Skeletal muscle satellite cell (primary cell): ENCODE measurements around the gene STK32C.

Experiments
- H3K27me3 ChIP-seq: 2 replicates; pipeline ENCODE4 v1.7.0; 2013; ENCODE audit warnings: low read length; ENCODE audit not compliant: control insufficient read depth, insufficient read depth
- H3K36me3 ChIP-seq: 2 replicates; pipeline ENCODE4 v1.7.0; 2013; ENCODE audit warnings: mild to moderate bottlenecking, control low read depth, low read length; ENCODE audit not compliant: insufficient read depth
- H3K4me1 ChIP-seq: 2 replicates; pipeline ENCODE4 v1.7.0; 2013; ENCODE audit warnings: low read length; ENCODE audit not compliant: control insufficient read depth, insufficient read depth
- H3K4me2 ChIP-seq: 2 replicates; pipeline ENCODE4 v1.7.0; 2013; ENCODE audit warnings: mild to moderate bottlenecking, low read length
- H3K4me3 ChIP-seq: 2 replicates; pipeline ENCODE4 v1.7.0; 2013; ENCODE audit warnings: low read length
- H3K9ac ChIP-seq: 2 replicates; pipeline ENCODE4 v1.7.0; 2013; ENCODE audit warnings: mild to moderate bottlenecking, low read depth, low read length, moderate library complexity
- H3K9me3 ChIP-seq: replicated peaks from 2 replicates; pipeline ENCODE4 v1.7.0; 2013; ENCODE audit warnings: mild to moderate bottlenecking, control low read depth, low read length

STK32C gene

GRCh38 chr10:132236161-132236560 lies 71.6 kb downstream of the STK32C start:
- Histone ChIP-seq H3K36me3 (no peaks in the 10 kb centered on the region), H3K4me1 (peaks cover 3% of the 10 kb centered on the region), H3K4me3 (no peak overlapping the region), H3K9me3 (no peaks in the 10 kb centered on the region), H3K27me3 (peaks cover 5% of the 10 kb centered on the region), H3K4me2 (no peak overlapping the region), H3K9ac (no peak overlapping the region)

GRCh38 chr10:132234860-132235259 lies 72.9 kb downstream of the STK32C start:
- Histone ChIP-seq H3K4me2 (no peak overlapping the region), H3K27me3 (no peaks in the 10 kb centered on the region), H3K9ac (no peak overlapping the region), H3K4me3 (no peak overlapping the region), H3K9me3 (no peaks in the 10 kb centered on the region), H3K36me3 (no peaks in the 10 kb centered on the region), H3K4me1 (peaks cover 9% of the 10 kb centered on the region)

- Histone ChIP-seq H3K36me3 (no peaks in the 10 kb centered on the region), H3K4me3 (no peak overlapping the region), H3K9ac (no peak overlapping the region), H3K4me1 (peaks cover 13% of the 10 kb centered on the region), H3K27me3 (no peaks in the 10 kb centered on the region), H3K9me3 (no peaks in the 10 kb centered on the region), H3K4me2 (no peak overlapping the region)
Measured at GRCh38 chr10:132233501-132234085, 74.2 kb downstream of the STK32C start.

- Histone ChIP-seq H3K4me1 (peaks cover 13% of the 10 kb centered on the region), H3K9me3 (no peaks in the 10 kb centered on the region), H3K9ac (no peak overlapping the region), H3K4me3 (no peak overlapping the region), H3K27me3 (no peaks in the 10 kb centered on the region), H3K4me2 (no peak overlapping the region), H3K36me3 (no peaks in the 10 kb centered on the region)
Measured at GRCh38 chr10:132232981-132233380, 74.8 kb downstream of the STK32C start.

- H3K4me3 ChIP-seq: no peak overlapping the region
Measured at GRCh38 chr10:132232023-132232951, 75.5 kb downstream of the STK32C start.

GRCh38 chr10:132231656-132232022 lies 76.1 kb downstream of the STK32C start:
- Histone ChIP-seq H3K4me3 (no peak overlapping the region), H3K9ac (no peak overlapping the region), H3K4me1 (peaks cover 13% of the 10 kb centered on the region)

More at GRCh38 chr10:132232023-132232951, 75.5 kb downstream of the STK32C start:
- Histone ChIP-seq H3K9me3 (no peaks in the 10 kb centered on the region), H3K9ac (no peak overlapping the region), H3K4me2 (no peak overlapping the region), H3K27me3 (no peaks in the 10 kb centered on the region), H3K36me3 (no peaks in the 10 kb centered on the region), H3K4me1 (peaks cover 13% of the 10 kb centered on the region)

GRCh38 chr10:132230557-132231210 lies 77.1 kb downstream of the STK32C start:
- peak overlapping the region; percentile 78 for H3K4me2 ChIP-seq
- no peaks in the 10 kb centered on the region for H3K36me3 ChIP-seq
- peaks cover 13% of the 10 kb centered on the region for H3K4me1 ChIP-seq
- no peaks in the 10 kb centered on the region for H3K9me3 ChIP-seq
- H3K9ac ChIP-seq: peak overlapping the region; percentile 52
- no peaks in the 10 kb centered on the region for H3K27me3 ChIP-seq
- peak overlapping the region; percentile 63 for H3K4me3 ChIP-seq

More at GRCh38 chr10:132231656-132232022, 76.1 kb downstream of the STK32C start:
- H3K27me3 ChIP-seq: no peaks in the 10 kb centered on the region
- no peaks in the 10 kb centered on the region for H3K36me3 ChIP-seq
- H3K9me3 ChIP-seq: no peaks in the 10 kb centered on the region
- no peak overlapping the region for H3K4me2 ChIP-seq

GRCh38 chr10:132229834-132230556 lies 77.8 kb downstream of the STK32C start:
- Histone ChIP-seq H3K4me2 (peak overlapping the region; percentile 78), H3K36me3 (no peaks in the 10 kb centered on the region), H3K9ac (peak overlapping the region; percentile 52), H3K4me3 (peak overlapping the region; percentile 63), H3K27me3 (no peaks in the 10 kb centered on the region), H3K9me3 (no peaks in the 10 kb centered on the region), H3K4me1 (peaks cover 13% of the 10 kb centered on the region)

GRCh38 chr10:132229096-132229495 lies 78.7 kb downstream of the STK32C start:
- Histone ChIP-seq H3K9ac (no peak overlapping the region), H3K27me3 (no peaks in the 10 kb centered on the region), H3K36me3 (no peaks in the 10 kb centered on the region), H3K4me1 (peaks cover 13% of the 10 kb centered on the region), H3K4me3 (no peak overlapping the region), H3K4me2 (no peak overlapping the region), H3K9me3 (no peaks in the 10 kb centered on the region)

- Histone ChIP-seq H3K4me3 (no peak overlapping the region), H3K9me3 (no peaks in the 10 kb centered on the region), H3K9ac (no peak overlapping the region), H3K4me1 (peaks cover 13% of the 10 kb centered on the region), H3K27me3 (no peaks in the 10 kb centered on the region), H3K36me3 (no peaks in the 10 kb centered on the region), H3K4me2 (no peak overlapping the region)
Measured at GRCh38 chr10:132228616-132229015, 79.1 kb downstream of the STK32C start.

- Histone ChIP-seq H3K4me3 (no peak overlapping the region), H3K4me1 (peaks cover 11% of the 10 kb centered on the region), H3K9ac (no peak overlapping the region), H3K27me3 (no peaks in the 10 kb centered on the region), H3K36me3 (no peaks in the 10 kb centered on the region), H3K9me3 (no peaks in the 10 kb centered on the region), H3K4me2 (no peak overlapping the region)
Measured at GRCh38 chr10:132227851-132228390, 79.8 kb downstream of the STK32C start.
